Osteoblast (primary cell): ENCODE results near the gene RUVBL1. TPM values are rescaled to one million over a fixed set of nuclear protein-coding genes. Genes with fewer than 3 reads are reported as not detected.
A peak's percentile ranks its signal among the peaks of the same experiment; 100 is the strongest.

Source experiments
- DNase-seq: peaks from one replicate; pipeline ENCODE4 v3.0.0; 2011; ENCODE audit warnings: low spot score, mixed read lengths; ENCODE audit not compliant: insufficient read length; ENCODE audit errors: missing footprints
- H2AFZ ChIP-seq: 2 replicates; pipeline ENCODE4 v1.6.0; 2011; ENCODE audit warnings: mild to moderate bottlenecking, low read length
- H3K27ac ChIP-seq: 2 replicates; pipeline ENCODE4 v1.5.1; 2011; ENCODE audit warnings: mild to moderate bottlenecking, low read depth, low read length, moderate library complexity
- H3K27me3 ChIP-seq: 2 replicates; pipeline ENCODE4 v1.6.0; 2012; ENCODE audit warnings: mild to moderate bottlenecking, control low read depth, inconsistent platforms, low read length, moderate library complexity; ENCODE audit not compliant: insufficient read depth
- H3K36me3 ChIP-seq: 2 replicates; pipeline ENCODE4 v1.5.1; 2011; ENCODE audit warnings: mild to moderate bottlenecking, low read length, control low read depth, moderate library complexity; ENCODE audit not compliant: insufficient read depth
- H3K4me1 ChIP-seq: 2 replicates; pipeline ENCODE4 v1.5.1; 2011; ENCODE audit warnings: mild to moderate bottlenecking, low read length, control low read depth, moderate library complexity; ENCODE audit not compliant: insufficient read depth
- H3K4me2 ChIP-seq: 2 replicates; pipeline ENCODE4 v1.6.0; 2011; ENCODE audit warnings: mild to moderate bottlenecking, low read length; ENCODE audit not compliant: insufficient read depth
- H3K4me3 ChIP-seq: fragments of 200-600 bp; sonication (generic); 3 replicates; pipeline ENCODE4 v1.5.1; 2012; ENCODE audit warnings: mild to moderate bottlenecking, low read length, inconsistent platforms; ENCODE audit not compliant: insufficient read depth
- H3K79me2 ChIP-seq: 2 replicates; pipeline ENCODE4 v1.6.0; 2012; ENCODE audit warnings: mild to moderate bottlenecking, low read length, control low read depth, inconsistent platforms; ENCODE audit not compliant: insufficient read depth
- H3K9me3 ChIP-seq: 2 replicates; pipeline ENCODE4 v1.5.1; 2011; ENCODE audit warnings: low read depth, low read length, control low read depth
- H4K20me1 ChIP-seq: 2 replicates; pipeline ENCODE4 v1.6.0; 2012; ENCODE audit warnings: mild to moderate bottlenecking, low read length, control low read depth; ENCODE audit not compliant: insufficient read depth
- total RNA-seq: library from RNA; depleted of rRNA; stranded (reverse); fragments of >200 nt; gene quantifications from 2 replicates; pipeline ENCODE4 v1.2.3, GENCODE V29; 2012
- TF ChIP-seq, protein P1 (sequence below): IDR thresholded peaks from 2 replicates; pipeline ENCODE4 v1.5.1; 2011; ENCODE audit warnings: mild to moderate bottlenecking, low read depth, low read length, moderate library complexity; ENCODE audit errors: extremely low read depth

Gene RUVBL1
- total RNA-seq, 1 donor, result 41.6 TPM

DNA sequence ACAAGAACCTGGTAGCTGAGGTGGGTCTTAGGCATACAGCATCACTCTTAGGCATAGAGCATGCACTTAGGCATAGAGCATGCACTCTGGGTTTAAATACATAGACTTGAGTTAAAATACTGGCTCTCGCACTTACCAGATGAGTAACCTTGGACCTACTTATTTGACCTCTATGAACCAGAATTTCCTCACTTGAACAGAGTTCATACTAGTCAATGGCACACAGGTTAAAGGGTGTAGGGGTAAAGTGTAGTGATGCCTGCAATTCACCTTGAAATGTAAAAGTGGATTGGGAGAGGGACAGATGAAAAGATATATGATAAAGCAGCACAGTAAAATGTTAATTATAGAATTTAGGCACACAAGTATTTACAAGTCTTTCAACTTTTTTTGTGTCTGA, 1.6 kb downstream of the RUVBL1 start:
- Histone ChIP-seq H3K4me3 (no peak overlapping the region), H3K4me1 (peaks cover 7% of the 10 kb centered on the region), H3K27me3 (no peaks in the 10 kb centered on the region), H3K4me2 (peak overlapping the region; percentile 93), H3K9me3 (no peaks in the 10 kb centered on the region), H3K36me3 (peaks cover 17% of the 10 kb centered on the region), H2AFZ (no peak overlapping the region), H3K27ac (no peak overlapping the region), H3K79me2 (peaks cover 27% of the 10 kb centered on the region), H4K20me1 (no peaks in the 10 kb centered on the region)
- TF ChIP-seq, protein P1, sequence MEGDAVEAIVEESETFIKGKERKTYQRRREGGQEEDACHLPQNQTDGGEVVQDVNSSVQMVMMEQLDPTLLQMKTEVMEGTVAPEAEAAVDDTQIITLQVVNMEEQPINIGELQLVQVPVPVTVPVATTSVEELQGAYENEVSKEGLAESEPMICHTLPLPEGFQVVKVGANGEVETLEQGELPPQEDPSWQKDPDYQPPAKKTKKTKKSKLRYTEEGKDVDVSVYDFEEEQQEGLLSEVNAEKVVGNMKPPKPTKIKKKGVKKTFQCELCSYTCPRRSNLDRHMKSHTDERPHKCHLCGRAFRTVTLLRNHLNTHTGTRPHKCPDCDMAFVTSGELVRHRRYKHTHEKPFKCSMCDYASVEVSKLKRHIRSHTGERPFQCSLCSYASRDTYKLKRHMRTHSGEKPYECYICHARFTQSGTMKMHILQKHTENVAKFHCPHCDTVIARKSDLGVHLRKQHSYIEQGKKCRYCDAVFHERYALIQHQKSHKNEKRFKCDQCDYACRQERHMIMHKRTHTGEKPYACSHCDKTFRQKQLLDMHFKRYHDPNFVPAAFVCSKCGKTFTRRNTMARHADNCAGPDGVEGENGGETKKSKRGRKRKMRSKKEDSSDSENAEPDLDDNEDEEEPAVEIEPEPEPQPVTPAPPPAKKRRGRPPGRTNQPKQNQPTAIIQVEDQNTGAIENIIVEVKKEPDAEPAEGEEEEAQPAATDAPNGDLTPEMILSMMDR, result no peak
- DNase-seq, result no peak

DNA sequence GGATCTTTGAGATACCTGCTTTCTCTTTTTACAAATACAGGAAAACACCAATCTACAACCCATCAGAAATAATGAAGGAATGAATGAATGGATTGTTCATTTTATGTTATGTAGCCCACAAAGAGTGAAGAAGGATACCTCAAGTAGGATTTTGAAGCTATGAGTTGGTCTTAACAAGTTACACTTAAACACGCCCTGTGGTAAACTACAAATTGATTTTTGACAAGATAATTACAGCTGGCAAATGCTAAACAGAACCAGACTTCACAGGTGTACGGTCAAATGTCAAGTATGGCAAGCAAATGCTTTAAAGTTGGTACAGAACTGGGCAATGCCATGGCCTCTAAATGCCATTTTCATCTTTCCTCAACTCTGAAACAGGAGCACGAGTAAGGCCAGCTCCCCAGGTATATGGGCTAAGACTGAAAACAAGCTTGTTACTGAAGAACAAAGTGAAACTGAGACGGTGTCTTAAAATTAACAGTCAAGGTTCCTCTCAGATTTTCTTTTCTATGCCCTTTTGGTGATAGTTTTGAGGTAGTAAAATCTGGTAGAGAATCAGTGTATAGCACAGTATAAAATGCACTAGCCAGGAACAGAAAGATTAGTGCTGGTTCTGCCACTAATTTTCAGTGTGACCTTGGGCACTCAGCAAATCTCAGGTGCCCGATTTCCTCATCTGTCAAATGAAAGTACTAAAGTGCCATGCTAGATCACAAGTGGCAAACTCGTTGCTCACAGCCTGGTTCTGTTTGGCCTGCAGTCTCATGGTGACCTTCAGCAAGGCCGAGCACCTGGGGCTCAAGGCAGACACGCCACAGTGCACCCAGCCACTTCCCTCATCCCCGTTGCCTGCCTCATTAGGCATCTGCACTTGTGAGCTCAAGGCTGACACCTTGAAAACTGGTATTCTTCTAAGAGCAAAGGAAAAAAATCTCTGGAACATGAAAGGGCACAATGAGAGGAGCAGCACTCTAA, 9.5 kb downstream of the RUVBL1 start:
- Histone ChIP-seq H3K79me2 (peaks cover 24% of the 10 kb centered on the region), H3K4me3 (no peak overlapping the region), H2AFZ (no peak overlapping the region), H4K20me1 (no peaks in the 10 kb centered on the region), H3K4me1 (peaks cover 24% of the 10 kb centered on the region), H3K9me3 (no peaks in the 10 kb centered on the region), H3K27me3 (no peaks in the 10 kb centered on the region), H3K27ac (no peak overlapping the region), H3K4me2 (no peak overlapping the region), H3K36me3 (peaks cover 16% of the 10 kb centered on the region)
- DNase-seq, result no peak
- TF ChIP-seq, protein P1, result no peak

DNA sequence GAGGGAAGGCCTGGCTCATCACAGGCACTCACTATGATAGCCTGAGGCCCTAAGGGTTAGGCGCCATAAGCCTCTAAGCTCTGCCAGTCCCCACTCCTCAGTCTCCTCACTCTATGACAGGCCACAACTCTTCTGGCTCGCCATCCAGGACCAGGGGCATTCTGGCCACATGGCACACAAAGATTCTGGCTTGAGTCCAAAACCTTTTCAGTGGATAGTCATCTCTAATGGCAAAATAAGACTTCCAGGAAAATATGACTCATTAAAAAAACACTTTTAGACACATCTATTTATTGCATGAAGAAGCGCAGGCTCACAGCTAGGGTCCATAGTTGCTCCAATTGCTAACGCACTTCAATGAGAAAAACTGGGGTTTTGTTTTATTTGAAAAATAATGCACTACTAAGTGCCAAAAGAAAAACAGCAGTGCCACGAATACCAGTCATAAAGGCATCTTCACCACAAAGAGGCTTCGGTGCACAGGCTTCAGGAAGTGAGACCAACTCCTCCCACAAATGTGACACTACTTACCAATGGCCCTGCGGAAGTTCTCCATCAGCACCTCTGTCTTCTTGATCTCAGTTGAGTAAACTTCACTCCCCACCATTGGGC, 11.1 kb downstream of the RUVBL1 start:
- Histone ChIP-seq H3K79me2 (peaks cover 29% of the 10 kb centered on the region), H3K4me2 (peak overlapping the region; percentile 62), H3K27me3 (no peaks in the 10 kb centered on the region), H3K27ac (peak overlapping the region; percentile 80), H3K4me3 (no peak overlapping the region), H3K36me3 (peaks cover 15% of the 10 kb centered on the region), H2AFZ (peak overlapping the region; percentile 45), H3K9me3 (no peaks in the 10 kb centered on the region), H4K20me1 (no peaks in the 10 kb centered on the region), H3K4me1 (peaks cover 24% of the 10 kb centered on the region)
- TF ChIP-seq, protein P1, result peak; percentile 14
- DNase-seq, result peak; percentile 69

DNA sequence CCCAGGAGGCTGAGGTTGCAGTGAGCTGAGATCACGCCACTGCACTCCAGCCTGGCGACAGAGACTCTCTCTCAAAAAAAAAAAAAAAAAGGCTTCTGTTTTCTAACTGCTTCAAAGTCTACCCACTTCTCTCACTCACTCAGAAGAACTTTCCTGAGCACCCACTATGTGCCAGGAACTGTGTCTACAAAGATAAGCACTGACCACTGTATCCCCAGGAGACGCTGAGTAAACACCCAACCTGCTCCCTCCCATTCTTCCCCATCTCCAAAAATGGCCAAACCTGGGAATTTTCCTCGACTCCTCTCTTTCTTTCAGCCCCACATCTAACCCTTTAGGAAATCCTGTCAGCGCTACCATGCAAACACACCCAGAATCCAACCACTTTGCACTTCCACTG, 12.5 kb downstream of the RUVBL1 start:
- no peak for DNase-seq
- no peaks in the 10 kb centered on the region for H4K20me1 ChIP-seq
- TF ChIP-seq, protein P1, result no peak
- H3K4me1 ChIP-seq, result peaks cover 24% of the 10 kb centered on the region
- no peak overlapping the region for H3K4me3 ChIP-seq
- no peaks in the 10 kb centered on the region for H3K27me3 ChIP-seq
- peaks cover 36% of the 10 kb centered on the region for H3K79me2 ChIP-seq
- peaks cover 12% of the 10 kb centered on the region for H3K36me3 ChIP-seq
- no peak overlapping the region for H3K4me2 ChIP-seq
- no peaks in the 10 kb centered on the region for H3K9me3 ChIP-seq
- H3K27ac ChIP-seq, result no peak overlapping the region
- no peak overlapping the region for H2AFZ ChIP-seq
